IMR-90 (cell line): ENCODE data around the gene FAM184A. TPM values are rescaled to one million over a fixed set of nuclear protein-coding genes. Genes with fewer than 3 reads are reported as not detected.

Experiments
- ATAC-seq: fragments of 200-7000 bp; cut with Tn5 transposase; 2 replicates; pipeline ENCODE4 v1.9.1; 2020; ENCODE audit warnings: low read depth, mild to moderate bottlenecking, moderate library complexity
- BruUV-seq: library from RNA; stranded (reverse); fragments of 400-500 nt; replicated peaks from 2 replicates; lab custom pipeline; 2021; lab: Mats Ljungman, UMichigan
- CTCF ChIA-PET: fragments of 300-600 bp; formaldehyde crosslinking; extraction: SDS; loops from one replicate; lab custom pipeline; 2021; ENCODE audit warnings: antibody characterized with exemption; lab: Yijun Ruan, JAX
- POLR2A ChIA-PET: fragments of 300-600 bp; sonication (Branson Sonifier 250); formaldehyde crosslinking; loops from one replicate; lab custom pipeline; 2022; ENCODE audit warnings: antibody characterized with exemption; ENCODE audit not compliant: unreplicated experiment; lab: Charles Lee
- DNase-seq: peaks from one replicate; pipeline ENCODE4 v3.0.0; 2013
- H2AFZ ChIP-seq: replicated peaks from 2 replicates; pipeline ENCODE3; 2013; ENCODE audit warnings: low read length, mild to moderate bottlenecking; ENCODE audit not compliant: poor library complexity
- H2AK5ac ChIP-seq: 2 replicates; pipeline ENCODE4 v1.6.1; 2013; ENCODE audit warnings: low read depth, low read length, inconsistent platforms
- H2AK9ac ChIP-seq: replicated peaks from 2 replicates; pipeline ENCODE3; 2013; ENCODE audit warnings: mild to moderate bottlenecking, low read depth, low read length, moderate library complexity; ENCODE audit not compliant: poor library complexity
- H2BK120ac ChIP-seq: 2 replicates; pipeline ENCODE4 v1.6.1; 2013; ENCODE audit warnings: low read depth, low read length, inconsistent platforms
- H2BK15ac ChIP-seq: 3 replicates; pipeline ENCODE4 v1.6.1; 2013; ENCODE audit warnings: low read depth, low read length, inconsistent platforms
- H2BK20ac ChIP-seq: 2 replicates; pipeline ENCODE4 v1.6.1; 2013; ENCODE audit warnings: low read depth, mild to moderate bottlenecking, inconsistent platforms, low read length, moderate library complexity
- H2BK5ac ChIP-seq: 2 replicates; pipeline ENCODE4 v1.6.1; 2013; ENCODE audit warnings: mild to moderate bottlenecking, low read depth, low read length, inconsistent platforms; ENCODE audit not compliant: poor library complexity, severe bottlenecking
- H3K14ac ChIP-seq: replicated peaks from 2 replicates; pipeline ENCODE4 v1.6.1; 2013; ENCODE audit warnings: low read depth, low read length, inconsistent platforms
- H3K18ac ChIP-seq: 2 replicates; pipeline ENCODE4 v1.6.1; 2013; ENCODE audit warnings: low read depth, low read length, control low read depth
- H3K23ac ChIP-seq: 2 replicates; pipeline ENCODE4 v1.6.1; 2013; ENCODE audit warnings: low read depth, low read length, inconsistent platforms
- H3K27ac ChIP-seq: 2 replicates; pipeline ENCODE4 v1.5.1; 2013; ENCODE audit warnings: mild to moderate bottlenecking, control low read depth, low read length; ENCODE audit not compliant: insufficient read depth
- H3K27me3 ChIP-seq: 2 replicates; pipeline ENCODE4 v1.6.1; 2013; ENCODE audit warnings: low read length; ENCODE audit not compliant: control insufficient read depth, insufficient read depth
- H3K36me3 ChIP-seq: 2 replicates; pipeline ENCODE4 v1.6.1; 2013; ENCODE audit warnings: low read length, mixed read lengths; ENCODE audit not compliant: control insufficient read depth, insufficient read depth
- H3K4ac ChIP-seq: 2 replicates; pipeline ENCODE4 v1.6.1; 2013; ENCODE audit warnings: low read depth, low read length, inconsistent platforms
- H3K4me1 ChIP-seq: 2 replicates; pipeline ENCODE4 v1.6.1; 2013; ENCODE audit warnings: low read length, mixed read lengths; ENCODE audit not compliant: control insufficient read depth, insufficient read depth
- H3K4me2 ChIP-seq: 2 replicates; pipeline ENCODE4 v1.6.1; 2013; ENCODE audit warnings: low read depth, mild to moderate bottlenecking, control low read depth, low read length, moderate library complexity
- H3K4me3 ChIP-seq: 2 replicates; pipeline ENCODE4 v1.5.1; 2013; ENCODE audit warnings: low read depth, mild to moderate bottlenecking, control low read depth, low read length, moderate library complexity; ENCODE audit not compliant: insufficient read depth
- H3K56ac ChIP-seq: 2 replicates; pipeline ENCODE4 v1.6.1; 2013; ENCODE audit warnings: low read length, inconsistent platforms; ENCODE audit not compliant: insufficient read depth; ENCODE audit errors: extremely low read depth
- H3K79me1 ChIP-seq, 2 experiments: 2 replicates each; pipeline ENCODE4 v1.6.1; 2013; ENCODE audit warnings: low read length in 2 of 2, inconsistent platforms in 1 of 2, low read depth in 1 of 2
- H3K9ac ChIP-seq: 2 replicates; pipeline ENCODE4 v1.6.1; 2013; ENCODE audit warnings: low read depth, low read length, control low read depth
- H3K9me1 ChIP-seq: 2 replicates; pipeline ENCODE4 v1.6.1; 2013; ENCODE audit warnings: low read length, inconsistent platforms; ENCODE audit not compliant: insufficient read depth
- H3K9me3 ChIP-seq: 2 replicates; pipeline ENCODE4 v1.6.1; 2013; ENCODE audit warnings: low read length; ENCODE audit not compliant: control insufficient read depth, insufficient read depth
- H4K20me1 ChIP-seq: 2 replicates; pipeline ENCODE4 v1.6.1; 2013; ENCODE audit warnings: low read length, inconsistent platforms; ENCODE audit not compliant: insufficient read depth
- H4K5ac ChIP-seq: 2 replicates; pipeline ENCODE4 v1.6.1; 2013; ENCODE audit warnings: mild to moderate bottlenecking, low read depth, low read length, control low read depth
- H4K8ac ChIP-seq, 2 experiments: 2 replicates each; pipeline ENCODE4 v1.6.1; 2013; ENCODE audit warnings: low read depth in 2 of 2, low read length in 2 of 2, control low read depth in 1 of 2, inconsistent platforms in 1 of 2
- H4K91ac ChIP-seq: 2 replicates; pipeline ENCODE4 v1.6.1; 2013; ENCODE audit warnings: low read depth, low read length, inconsistent platforms; ENCODE audit not compliant: insufficient read depth
- CHD1 ChIP-seq: IDR thresholded peaks from 2 replicates; pipeline ENCODE4 v1.6.1; 2012; ENCODE audit warnings: low read depth, low read length, improper control_type of control experiment
- MAFK ChIP-seq: IDR thresholded peaks from 2 replicates; pipeline ENCODE4 v1.6.1; 2012; ENCODE audit warnings: low read depth, low read length, improper control_type of control experiment
- WGBS, 2 experiments: methylation state at CpG; one replicate each; pipeline versions ENCODE4 v1.1.5 to v1.1.7; 2013; ENCODE audit warnings: missing lambda C conversion rate in 2 of 2; ENCODE audit not compliant: insufficient read length in 1 of 2; ENCODE audit errors: extremely low coverage in 2 of 2; 5-methylcytosine and 5-hydroxymethylcytosine counted together
- dilution Hi-C: fragments of 300-500 bp; cut with HindIII; formaldehyde crosslinking; loops from one replicate; pipeline ENCODE4 v1.14.3; 2018; ENCODE audit warnings: low sequenced_read_pairs; ENCODE audit not compliant: unreplicated experiment
- in situ Hi-C: fragments of 300-500 bp; cut with MboI; formaldehyde crosslinking; loops from 3 replicates; pipeline ENCODE4 v1.14.3; 2019; ENCODE audit warnings: low sequenced_read_pairs, inconsistent platforms, mixed read lengths
- intact Hi-C: fragments of 100-400 bp; cut with micrococcal nuclease; formaldehyde crosslinking; loops from 2 replicates; pipeline ENCODE4 v1.10.0; 2022
- polyA plus RNA-seq, 3 experiments: library from polyadenylated mRNA; depleted of rRNA; stranded (reverse); fragments of >200 nt; gene quantifications; 2 replicates each; pipeline ENCODE4 v1.2.3, GENCODE V29; 2012; ENCODE audit warnings: low replicate concordance in 1 of 3
- total RNA-seq: library from RNA; depleted of rRNA; stranded (reverse); fragments of >200 nt; gene quantifications from 2 replicates; pipeline ENCODE4 v1.2.3, GENCODE V29; 2012

FAM184A gene
- total and polyA plus RNA-seq, 2 of the 4 experiments (the other 2 are of a cell fraction): 0.03 TPM; not detected in 1

- Histone ChIP-seq H4K20me1 (no peaks in the 10 kb centered on the region), H2BK15ac (no peak overlapping the region), H3K56ac (no peak overlapping the region), H2BK20ac (no peak overlapping the region), H4K91ac (no peak overlapping the region), H3K27ac (no peak overlapping the region), H3K4ac (no peak overlapping the region), H3K9me1 (no peaks in the 10 kb centered on the region), H3K9me3 (no peaks in the 10 kb centered on the region; the same call in 1 of the 2 replicates), H3K4me1 (no peaks in the 10 kb centered on the region), H2AK9ac (no peak overlapping the region), H2BK5ac (no peak overlapping the region), H2AFZ (no peak overlapping the region), H3K9ac (no peak overlapping the region), H3K18ac (no peak overlapping the region), H3K4me2 (no peak overlapping the region), H2AK5ac (no peak overlapping the region), H4K5ac (no peak overlapping the region), H3K23ac (no peak overlapping the region), H3K79me1 (no peaks in the 10 kb centered on the region), H3K36me3 (no peaks in the 10 kb centered on the region), H3K4me3 (no peak overlapping the region), H3K27me3 (no peaks in the 10 kb centered on the region), H4K8ac (no peak overlapping the region), H2BK120ac (no peak overlapping the region), H3K14ac (no peak overlapping the region)
- CTCF ChIA-PET: no interaction called here
- POLR2A ChIA-PET: no interaction called here
- TF ChIP-seq CHD1: no peak
- TF ChIP-seq MAFK: peak; percentile 77
- BruUV-seq: no TSS peak
- DNase-seq: no peak
- ATAC-seq: no peak
- no CpG with 5 or more reads among the region's 4 CpGs for WGBS, 2 experiments
- in situ Hi-C loops (no loop called here), dilution Hi-C loops (no loop called here), intact Hi-C loops (no loop called here)
These were observed 42.9 kb upstream of the FAM184A start for GRCh38 chr6:119121367-119121766.
